GM18511 (cell line): ENCODE results near the gene SLX9.

Experiments used
- ATAC-seq: cut with Tn5 transposase; IDR thresholded peaks from one replicate; pipeline ENCODE4 v1.9.1; 2021; ENCODE audit warnings: mild to moderate bottlenecking, moderate library complexity; ENCODE audit not compliant: unreplicated experiment

Gene SLX9

DNA sequence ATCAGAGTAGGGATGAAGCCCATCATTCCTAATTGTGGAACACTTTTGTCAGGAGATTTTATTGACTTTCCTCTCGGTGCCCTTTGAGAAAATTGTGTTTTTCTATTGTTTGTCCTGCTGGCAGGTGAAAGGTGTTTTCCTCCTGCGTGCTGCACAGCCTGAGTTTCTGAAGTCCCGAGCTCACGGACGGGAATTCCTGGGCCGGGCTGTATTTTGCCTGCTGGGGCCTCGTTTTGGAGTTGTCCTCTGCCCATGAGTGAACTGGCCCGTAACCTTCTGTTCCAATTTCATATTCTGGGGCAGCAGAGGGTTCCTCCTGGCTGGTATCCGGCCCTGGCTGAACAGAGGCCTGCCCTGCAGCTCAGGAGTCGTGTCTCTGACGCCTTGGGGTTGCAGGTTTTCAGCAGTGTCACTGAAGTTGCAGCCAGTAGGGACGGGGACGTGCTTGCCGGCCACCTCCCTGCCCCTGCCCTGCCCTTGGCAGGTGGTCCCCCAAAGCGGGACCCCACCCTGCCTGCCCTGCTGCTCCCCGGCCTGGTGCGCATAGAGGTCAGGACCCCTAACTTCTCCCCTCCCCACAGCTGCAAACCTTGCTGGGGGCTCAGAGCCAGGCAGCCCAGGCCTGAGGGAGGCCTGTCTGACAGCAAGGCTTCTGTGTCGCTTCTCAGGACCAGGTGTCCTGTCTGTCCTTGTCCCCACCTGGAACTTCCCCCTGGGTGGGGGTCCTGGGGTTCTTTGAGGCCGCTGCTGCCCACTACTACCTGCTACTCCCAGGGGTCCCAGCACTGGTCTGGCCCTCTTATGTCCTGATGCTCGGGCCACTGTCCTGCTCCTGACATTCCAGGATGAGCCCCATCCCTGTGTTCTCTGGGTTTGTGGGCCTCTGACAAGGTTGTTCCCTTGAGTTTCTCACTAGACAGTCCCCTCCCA lies 49.0 kb downstream of the SLX9 start:
- ATAC-seq: no peak

DNA sequence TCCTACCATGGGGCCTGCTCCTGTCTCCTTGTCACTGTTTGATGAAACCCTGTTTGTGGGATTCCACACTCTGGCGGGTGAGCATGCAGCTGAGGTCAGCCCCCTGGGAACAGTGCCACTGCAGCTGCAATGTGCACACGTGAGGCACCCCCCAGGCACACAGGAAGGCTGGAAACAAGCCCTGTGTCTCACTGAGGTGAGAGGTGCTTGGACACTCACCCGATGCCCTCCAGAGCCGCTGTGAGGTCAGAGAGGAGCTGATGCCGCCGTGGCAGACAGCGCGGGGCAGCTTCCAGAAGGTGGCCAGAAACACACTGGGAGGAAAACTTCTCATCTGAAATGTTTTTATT lies 49.7 kb downstream of the SLX9 start:
- ATAC-seq: no peak

DNA sequence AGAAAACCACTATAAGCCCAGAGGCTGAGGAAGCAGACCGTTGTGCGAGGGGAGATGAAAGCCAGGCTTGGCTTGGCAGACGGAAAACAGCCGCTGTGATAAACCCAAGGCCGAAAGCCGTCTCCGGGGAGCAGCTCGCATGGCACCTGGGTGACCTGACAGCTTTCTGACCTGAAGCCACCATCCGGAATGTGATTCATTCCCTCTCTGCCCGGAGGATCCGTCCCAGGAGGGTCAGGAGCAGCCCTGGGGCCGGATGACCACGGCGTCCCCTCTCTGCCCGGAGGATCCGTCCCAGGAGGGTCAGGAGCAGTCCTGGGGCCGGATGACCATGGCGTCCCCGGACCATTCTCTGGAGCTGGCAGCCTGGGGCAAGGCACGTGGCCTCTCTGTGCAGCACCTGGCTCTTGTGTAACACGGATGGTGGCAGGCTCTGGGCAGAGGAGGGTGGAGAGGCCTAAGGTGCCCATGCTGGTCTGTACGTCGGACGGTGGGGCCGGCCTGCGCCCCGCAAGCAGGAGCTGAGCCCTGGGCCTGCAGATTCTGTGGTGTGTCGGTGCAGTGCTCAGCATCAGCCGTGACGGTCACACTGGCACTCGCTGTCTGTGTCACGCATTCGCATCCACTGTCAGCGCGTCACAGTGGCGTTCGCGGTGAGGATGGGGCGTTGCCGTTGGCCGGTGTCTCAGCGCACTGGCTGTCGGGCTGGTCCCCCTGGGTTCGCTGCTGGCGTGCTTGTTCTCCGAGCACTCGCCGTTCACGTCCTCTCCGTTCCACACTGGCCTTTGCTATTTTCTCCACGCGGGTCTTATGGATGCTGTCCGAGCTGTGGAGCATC lies 50.3 kb downstream of the SLX9 start:
- no peak for ATAC-seq

DNA sequence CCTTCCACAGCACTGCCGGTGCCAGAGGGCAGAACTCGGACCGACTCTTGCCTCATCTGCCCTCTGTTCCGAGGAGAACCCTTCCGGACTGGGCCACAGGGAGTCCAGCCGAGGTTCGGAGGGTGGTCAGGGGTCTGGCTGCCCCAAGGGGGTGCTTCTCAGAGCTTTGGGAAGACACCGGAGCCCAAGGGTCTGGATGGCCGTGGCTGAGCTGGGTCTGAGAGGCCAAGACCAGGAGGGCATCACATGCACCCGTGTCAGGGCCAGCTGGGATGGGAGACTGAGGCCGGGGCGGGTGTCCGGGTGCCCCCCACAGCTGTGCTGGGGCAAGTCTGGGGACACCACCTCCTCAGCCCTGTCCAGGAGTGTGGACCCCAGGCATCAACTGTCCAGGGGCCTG lies 51.1 kb downstream of the SLX9 start:
- no peak for ATAC-seq

DNA sequence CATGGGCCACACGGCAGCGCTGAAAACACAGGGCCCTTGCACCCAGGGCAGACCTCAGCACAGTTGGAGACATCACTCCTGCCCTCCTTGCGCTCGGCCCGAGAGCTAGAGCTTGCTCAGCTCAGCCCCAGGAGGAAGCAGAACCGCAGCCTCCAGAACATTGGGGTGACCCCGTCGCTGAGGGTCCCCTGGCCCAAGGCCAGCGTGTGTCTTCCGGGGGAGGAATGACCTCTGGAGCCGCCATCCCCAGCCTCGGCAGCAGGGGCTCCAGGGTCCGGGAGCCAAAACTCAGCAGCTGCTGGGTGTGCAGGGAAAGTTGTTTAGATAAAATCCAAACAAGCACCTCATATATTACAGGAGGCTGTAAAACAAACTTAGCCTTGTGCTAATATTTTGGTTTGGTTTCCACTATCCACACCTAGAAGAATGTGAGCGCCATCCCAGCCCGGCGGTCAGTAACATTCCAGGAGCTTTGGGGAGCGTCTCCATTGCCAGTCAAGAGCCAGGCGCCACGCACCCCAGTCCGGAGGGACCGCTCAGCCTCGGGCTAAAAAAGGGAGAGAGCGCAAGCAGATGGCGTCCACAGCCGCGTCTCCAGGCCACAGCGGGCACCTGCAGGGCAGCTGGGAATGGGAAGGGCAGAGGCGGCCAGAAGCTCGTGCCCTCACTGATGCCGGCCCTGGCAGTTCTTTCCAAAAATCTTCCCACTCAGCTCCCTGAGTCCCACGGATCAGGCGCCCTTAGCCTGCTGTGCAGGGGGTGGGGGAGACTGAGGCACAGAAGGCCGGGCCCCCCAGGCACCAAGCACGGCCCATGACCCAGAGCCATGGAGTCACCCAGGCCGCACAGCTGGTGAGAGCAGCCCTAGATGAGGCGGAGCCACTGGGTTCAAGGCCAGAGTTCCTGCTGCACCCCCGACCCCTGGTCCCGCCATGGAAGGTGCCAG lies 52.0 kb downstream of the SLX9 start:
- no peak for ATAC-seq

DNA sequence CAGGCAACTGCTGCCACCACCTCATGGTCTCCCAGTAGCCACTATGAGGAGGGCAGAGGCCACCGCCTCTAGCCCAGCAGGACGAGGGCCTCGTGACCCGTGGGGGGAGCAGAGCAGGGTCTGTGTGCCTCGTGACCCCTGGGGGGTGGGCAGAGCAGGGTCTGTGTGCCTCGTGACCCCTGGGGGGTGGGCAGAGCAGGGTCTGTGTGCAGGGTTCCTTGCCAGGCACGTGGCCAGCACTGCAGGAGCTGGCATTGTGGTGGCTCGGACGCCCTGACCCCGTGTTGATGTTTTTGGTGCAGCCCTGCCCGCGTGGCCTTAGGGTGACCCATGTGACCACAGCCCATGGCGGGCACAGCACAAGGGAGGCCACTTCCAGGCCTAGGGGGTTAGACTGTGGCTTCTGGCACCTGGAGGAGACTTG lies 52.8 kb downstream of the SLX9 start:
- ATAC-seq: no peak

DNA sequence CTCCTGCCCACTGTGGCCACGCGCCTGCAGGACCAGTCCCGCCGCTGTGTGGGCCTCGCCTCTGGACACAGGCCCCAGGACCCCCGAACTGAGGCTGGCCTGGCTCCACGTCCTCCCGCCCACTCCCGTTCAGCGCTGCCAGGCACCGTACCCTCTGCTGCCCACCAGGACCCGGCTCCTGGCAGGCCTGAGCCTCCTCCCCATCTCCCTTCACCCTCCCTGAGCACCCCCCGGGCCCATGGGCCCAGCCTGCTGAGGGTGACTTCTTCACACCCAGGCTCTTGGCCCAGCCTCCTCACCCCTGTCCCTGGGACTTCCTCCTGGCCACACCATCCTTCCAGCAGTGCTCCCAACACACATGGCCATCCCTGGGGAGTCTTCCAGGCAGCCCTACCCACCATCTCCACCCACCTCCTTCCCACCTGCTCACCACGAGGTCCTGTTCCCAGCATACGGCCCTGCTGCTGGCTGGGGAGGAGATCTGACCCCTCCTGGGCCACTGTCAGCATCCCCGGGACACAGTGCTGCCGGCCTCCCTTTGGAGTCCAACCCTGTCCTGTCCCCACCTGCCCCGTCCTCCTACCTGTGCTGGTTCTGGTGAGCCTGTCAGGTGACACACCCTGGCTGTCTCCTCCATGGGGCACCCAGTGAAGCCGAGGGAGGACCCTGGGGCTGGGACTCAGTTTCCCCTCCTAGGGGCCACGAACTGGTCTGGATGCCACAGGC lies 53.7 kb downstream of the SLX9 start:
- no peak for ATAC-seq

DNA sequence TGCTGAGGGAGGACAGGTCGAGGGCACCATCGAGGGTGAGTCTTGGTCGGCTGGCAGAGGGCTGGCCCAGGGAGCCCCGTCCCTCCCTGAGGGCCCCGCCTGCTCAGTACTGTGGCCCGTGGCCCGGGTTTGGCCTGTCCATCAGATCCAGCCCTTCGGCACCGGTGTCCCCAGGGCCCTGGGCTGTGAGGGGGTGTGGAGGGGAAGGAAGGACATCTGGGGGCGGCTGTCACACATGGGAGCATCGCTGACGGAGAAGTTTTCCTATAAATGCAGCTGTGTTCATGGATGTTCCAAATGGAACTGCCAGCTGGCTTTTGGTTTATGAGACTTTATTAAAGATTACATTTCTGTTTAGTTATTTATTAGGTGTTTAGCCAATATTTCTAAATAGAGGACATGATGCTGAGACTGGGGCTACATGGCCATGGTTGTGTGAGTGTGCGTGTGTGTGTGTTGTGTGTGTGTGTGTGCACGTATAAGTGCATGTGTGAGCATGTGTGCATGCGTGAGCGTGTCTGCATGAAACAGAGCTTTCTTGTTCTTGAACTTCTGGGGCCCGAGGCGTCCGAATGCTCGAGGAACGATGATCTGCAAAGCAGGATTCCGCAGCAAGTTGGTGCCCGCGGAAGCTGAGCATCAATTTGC lies 54.3 kb downstream of the SLX9 start:
- ATAC-seq: no peak

DNA sequence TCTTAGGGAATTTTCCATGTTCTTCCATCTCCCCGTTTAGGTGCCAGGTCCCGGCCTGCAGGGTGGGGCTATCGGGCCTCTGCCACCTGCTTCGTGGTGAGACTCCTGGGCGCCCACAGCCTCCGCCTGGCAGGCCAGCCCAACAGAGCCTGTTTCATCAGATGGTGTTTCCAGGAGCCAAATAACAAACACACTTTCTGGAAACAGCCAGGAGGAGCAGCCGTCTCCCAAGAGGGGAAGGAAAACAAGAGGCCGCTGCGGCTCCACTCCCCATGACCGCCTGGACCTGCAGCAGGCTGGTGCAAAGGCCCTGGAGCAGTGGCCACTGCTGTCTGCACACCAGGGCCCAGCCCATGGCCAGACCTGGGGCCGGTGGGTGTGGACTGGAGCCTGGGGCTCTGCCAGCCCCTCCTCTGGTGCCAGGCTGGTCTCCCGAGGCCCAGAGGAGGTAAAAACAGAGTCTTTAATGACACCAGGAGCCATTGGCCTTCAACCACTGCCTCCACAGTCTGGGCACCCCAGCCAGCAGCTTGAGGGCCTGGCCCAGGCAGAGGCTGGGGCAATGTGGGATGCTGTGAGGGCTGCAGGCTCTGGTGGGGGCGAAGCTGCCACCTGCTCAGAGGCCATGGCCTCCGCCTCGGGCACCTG lies 55.0 kb downstream of the SLX9 start:
- ATAC-seq: no peak

DNA sequence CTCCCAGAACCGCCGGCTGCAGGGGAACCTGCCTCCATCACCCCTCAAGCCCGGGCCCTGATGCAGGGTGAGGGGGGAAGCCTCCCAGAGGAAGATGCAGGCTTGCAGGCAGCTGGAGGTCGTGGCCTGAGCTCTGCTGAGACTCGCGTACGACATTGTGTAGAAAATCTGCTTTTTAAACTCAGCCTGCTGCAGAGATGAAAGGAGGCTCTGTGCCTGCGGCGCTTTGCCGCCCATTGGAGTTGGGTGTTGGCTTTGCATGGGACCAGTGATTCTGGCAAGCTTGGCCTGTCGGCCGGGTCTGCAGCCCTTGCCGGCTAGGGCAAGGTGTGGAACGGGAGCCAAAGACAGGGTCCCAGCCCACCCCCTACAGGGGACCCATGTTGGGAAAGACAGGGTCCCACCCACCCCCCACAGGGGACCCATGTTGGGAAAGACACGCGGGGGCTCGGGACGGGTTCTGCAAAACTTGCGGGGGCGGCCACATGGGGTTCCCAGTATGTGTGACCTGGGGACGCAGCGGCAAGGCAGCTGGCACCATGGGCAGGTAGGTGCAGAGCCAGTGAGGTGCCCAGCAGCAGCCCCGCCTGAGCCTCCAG lies 55.6 kb downstream of the SLX9 start:
- ATAC-seq: no peak

DNA sequence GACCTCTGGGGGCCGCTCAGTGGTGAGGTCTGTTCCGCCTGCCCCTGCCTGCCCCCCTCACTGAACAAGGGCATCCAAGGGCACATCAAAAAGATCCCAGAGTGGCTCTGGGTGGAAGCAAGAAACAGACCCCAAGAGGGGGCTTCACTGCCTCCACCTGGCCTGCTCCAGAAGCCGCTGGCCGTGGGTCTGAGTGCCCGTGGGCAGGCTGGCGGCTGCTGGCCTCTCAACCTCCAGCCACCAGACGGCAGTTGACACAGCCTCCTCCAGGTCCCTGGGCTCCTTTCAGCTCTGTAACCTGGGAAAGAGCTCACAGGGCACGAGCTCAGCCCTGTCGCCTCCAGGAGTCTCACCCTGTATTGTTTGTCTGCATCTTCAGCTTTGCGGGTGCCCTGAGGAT lies 56.3 kb downstream of the SLX9 start:
- no peak for ATAC-seq

DNA sequence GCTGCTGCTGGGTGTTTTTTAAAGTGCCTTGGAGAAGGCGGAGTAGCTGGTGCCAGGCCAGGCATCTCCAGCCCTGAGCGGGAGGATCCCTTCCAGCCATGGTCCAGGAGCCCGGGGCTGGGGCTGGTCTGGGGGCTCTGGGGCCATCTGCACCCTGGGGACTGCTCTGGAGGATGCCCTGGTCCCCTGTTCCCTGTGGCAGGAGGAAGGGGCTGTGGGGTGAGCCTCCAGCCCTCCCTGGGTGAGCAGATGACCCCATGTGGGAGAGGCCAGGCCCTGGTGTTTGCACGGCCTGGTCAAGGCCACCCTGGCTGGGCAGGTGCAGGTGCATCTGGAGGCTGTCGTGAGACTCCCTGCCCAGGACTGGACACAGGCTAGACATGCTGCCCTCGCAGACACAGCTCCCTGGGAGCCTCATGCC lies 56.7 kb downstream of the SLX9 start:
- no peak for ATAC-seq

DNA sequence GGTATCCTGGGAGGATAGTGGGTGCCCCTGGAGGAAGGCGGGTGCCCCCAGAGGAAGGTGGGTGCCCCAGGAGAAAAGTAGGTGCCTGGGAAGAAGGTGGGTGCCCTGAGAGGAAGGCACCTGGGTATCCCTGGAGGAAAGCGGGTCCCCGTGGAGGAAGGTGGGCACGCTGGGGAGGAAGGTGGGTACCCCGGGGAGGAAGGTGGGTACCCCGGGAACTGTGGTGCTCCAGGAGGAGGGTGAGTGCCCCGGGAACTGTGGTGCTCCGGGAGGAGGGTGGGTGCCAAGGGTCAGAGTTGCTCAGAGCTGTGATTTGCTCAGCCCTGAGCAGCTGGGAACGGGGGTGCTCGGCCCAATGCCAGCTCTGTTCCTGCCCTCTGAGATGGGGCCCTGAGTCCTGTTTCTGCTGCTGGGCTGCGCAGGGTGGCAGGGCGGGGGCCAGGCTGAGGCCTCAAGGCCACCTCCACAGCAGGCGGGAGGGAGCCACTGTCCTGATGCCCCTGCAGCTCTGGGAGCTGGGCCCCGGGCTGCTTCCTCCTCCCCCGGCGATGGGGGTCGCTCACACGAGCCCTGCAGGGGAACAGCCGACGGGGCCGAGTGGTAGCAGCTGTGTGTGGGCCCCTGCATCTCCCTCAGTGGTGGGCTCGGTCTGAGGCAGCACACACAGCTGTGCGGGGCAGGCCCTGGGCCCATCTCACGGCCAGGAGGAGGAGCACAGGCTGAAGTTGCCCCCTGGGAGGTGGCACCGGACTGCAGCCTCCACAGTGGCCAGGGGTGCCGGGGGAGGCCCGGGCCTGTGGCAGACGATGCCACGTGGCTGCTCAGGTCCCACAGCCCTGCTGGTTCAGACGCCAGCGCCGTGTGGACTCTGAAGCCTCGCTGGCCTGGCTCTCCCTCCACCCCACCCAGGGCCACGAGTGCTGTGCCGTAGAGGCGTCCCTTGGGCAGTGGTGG lies 57.4 kb downstream of the SLX9 start:
- no peak for ATAC-seq

DNA sequence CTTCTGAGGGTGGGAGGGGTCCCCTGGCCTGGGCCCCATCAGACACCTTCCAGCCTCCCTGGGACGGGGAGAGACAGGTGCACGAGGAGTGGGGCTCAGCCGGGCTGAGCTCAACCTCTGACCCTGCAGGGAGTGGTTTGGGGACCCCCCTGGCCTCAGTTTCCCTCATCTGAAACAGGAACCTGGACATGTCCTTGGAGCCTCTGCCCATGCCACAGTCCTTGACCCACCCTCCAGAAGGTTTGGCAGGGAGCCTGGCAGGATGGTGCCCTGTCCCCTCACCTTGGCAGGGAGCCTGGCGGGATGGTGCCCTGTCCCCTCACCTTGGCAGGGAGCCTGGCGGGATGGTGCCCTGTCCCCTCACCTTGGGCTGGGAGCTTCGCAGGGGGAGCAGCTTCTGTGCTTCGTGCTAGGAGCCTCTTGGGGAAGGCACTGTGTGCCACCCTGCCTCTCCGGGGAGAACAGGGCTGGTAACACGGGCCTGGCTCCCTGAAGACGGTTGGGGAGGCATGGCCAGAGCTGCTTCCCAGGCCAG lies 58.3 kb downstream of the SLX9 start:
- ATAC-seq: no peak

DNA sequence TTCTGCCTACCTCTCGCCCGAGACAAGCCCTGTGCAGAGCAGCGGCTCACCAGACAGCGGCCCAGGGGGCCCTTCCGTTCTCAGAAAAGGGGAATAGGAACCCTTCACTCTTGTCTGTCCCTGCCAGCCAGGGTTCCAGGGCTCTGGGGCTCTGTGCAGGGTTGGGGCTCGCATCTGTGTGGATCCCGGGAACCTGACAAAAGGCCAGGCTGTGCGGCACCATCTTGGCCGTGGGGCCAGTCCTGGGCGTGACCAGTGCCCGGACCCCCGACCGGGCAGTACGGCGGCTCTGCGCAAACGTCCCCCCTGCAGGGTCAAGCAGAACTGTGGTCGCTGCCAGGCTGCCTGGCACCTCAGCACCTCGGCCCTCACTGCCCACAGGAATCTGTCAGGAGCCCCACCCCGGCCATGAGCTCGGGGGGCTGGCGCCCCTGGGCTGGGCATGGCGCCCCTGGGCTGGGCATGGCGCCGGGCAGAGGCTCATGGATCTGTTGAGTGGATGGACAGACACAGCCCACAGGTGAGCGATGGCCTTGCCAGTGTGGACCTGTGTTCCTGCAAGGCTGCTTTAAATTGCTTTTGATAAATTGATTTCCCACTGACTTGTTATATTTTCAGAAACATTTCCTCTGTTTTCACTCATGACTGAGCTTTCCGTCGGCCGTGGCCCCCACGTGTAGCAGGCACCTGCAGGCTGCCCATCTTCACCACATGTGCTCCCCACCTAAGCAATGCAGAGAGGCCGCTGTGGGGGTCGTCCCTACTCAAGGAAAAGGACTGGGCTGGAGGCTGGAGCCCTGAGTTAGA lies 59.0 kb downstream of the SLX9 start:
- ATAC-seq: no peak

DNA sequence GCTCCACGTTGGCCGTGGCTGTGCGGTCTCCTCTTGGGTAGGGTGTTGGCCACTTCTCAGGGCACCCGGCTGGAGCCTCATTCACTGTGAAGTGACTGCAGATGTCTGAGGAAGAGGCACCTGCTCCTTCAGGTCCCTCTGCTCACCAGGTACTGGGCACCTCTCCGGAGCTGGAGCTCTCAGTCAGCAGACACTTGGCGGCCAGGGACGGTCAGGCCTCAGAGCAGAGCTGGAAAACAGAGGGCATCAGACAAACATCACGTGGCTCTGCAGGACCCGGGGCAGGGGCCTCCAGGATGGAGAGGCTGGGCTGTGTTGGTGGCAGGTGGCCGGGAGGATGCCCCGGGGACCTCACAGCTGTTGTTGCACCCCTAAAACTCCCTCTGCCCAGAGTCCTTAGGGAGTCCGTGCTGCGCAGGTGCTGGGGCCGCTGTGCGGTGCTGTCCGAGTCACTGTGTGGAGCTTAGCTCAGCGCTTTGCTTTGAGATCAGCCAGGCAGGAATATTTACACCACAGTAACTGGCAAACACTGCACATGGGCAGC lies 59.7 kb downstream of the SLX9 start:
- no peak for ATAC-seq
